A549 (cell line): Measurements from ENCODE around the gene HTRA2. TPM values are rescaled to one million over a fixed set of nuclear protein-coding genes. Genes with fewer than 3 reads are reported as not detected.

ENCODE experiments used
- ATAC-seq, 2 experiments: fragments of 200-7000 bp in 1 of 2; fragments of >200 bp in 1 of 2; cut with Nextera tagmentation in 1 of 2; cut with Tn5 transposase in 1 of 2; 3 replicates each; pipeline versions ENCODE4 v1.8.0 to v1.9.1; 2018 to 2020; ENCODE audit warnings: mild to moderate bottlenecking in 1 of 2, moderate library complexity in 1 of 2
- CTCF ChIA-PET: fragments of 300-600 bp; sonication (Branson Sonifier 250); formaldehyde crosslinking; extraction: SDS; loops from one replicate; lab custom pipeline; 2021; ENCODE audit warnings: antibody characterized with exemption, inconsistent platforms; lab: Yijun Ruan, JAX
- POLR2A ChIA-PET: fragments of 350-600 bp; formaldehyde crosslinking; extraction: SDS; loops from one replicate; lab custom pipeline; 2021; ENCODE audit warnings: antibody characterized with exemption, inconsistent platforms; lab: Yijun Ruan, JAX
- DNase-seq, 2 experiments: peaks; one replicate each; pipeline versions ENCODE4 v3.0.0 to v3.0.0-alpha.2; 2011 to 2016; ENCODE audit warnings: low read depth in 1 of 2, low spot score in 1 of 2
- FAIRE-seq: peaks from 2 replicates; lab custom pipeline; 2011; peaks lifted over from hg19 to GRCh38; lab: Jason Lieb, UNC
- H3K27ac ChIP-seq, 2 experiments: fragments of >200 bp; sonication (Bioruptor Twin); formaldehyde crosslinking; 3 replicates each; pipeline ENCODE4 v1.5.1; 2016 to 2017
- H3K4me1 ChIP-seq: fragments of >200 bp; sonication (Bioruptor Twin); formaldehyde crosslinking; 3 replicates; pipeline ENCODE4 v1.6.1; 2016
- H3K4me2 ChIP-seq: fragments of >200 bp; sonication (Bioruptor Twin); formaldehyde crosslinking; 3 replicates; pipeline ENCODE4 v1.6.1; 2016
- H3K4me3 ChIP-seq: fragments of >200 bp; sonication (Bioruptor Twin); formaldehyde crosslinking; 3 replicates; pipeline ENCODE4 v1.5.1; 2016
- H3K9me3 ChIP-seq: fragments of >200 bp; sonication (Bioruptor Twin); formaldehyde crosslinking; 3 replicates; pipeline ENCODE4 v1.6.1; 2016
- ATOH8 ChIP-seq: fragments of 250-450 bp; sonication (Bioruptor Pico); IDR thresholded peaks from 2 replicates; pipeline ENCODE4 v1.5.0; 2020; ENCODE audit warnings: low read depth, mild to moderate bottlenecking, moderate library complexity
- BCL3 ChIP-seq: fragments of >200 bp; sonication (Bioruptor Twin); formaldehyde crosslinking; IDR thresholded peaks from 3 replicates; pipeline ENCODE4 v1.6.1; 2016
- BHLHE40 ChIP-seq: IDR thresholded peaks from 2 replicates; pipeline ENCODE4 v1.6.1; 2012; ENCODE audit warnings: low read depth, low read length, inconsistent platforms
- CBX2 ChIP-seq: fragments of 200-600 bp; sonication (generic); IDR thresholded peaks from 2 replicates; pipeline ENCODE4 v1.6.1; 2016; ENCODE audit warnings: low read depth, mild to moderate bottlenecking, borderline replicate concordance
- CHD2 ChIP-seq: fragments of 150-350 bp; IDR thresholded peaks from 2 replicates; pipeline ENCODE4 v1.6.1; 2014; ENCODE audit warnings: low read length; ENCODE audit not compliant: partially characterized antibody
- CHD4 ChIP-seq: fragments of 200-600 bp; sonication (generic); IDR thresholded peaks from 2 replicates; pipeline ENCODE4 v1.6.1; 2016; ENCODE audit warnings: antibody characterized with exemption, mild to moderate bottlenecking, borderline replicate concordance
- CTCF ChIP-seq: fragments of >200 bp; sonication (Bioruptor Twin); formaldehyde crosslinking; IDR thresholded peaks from 3 replicates; pipeline ENCODE4 v1.5.1; 2016
- ELK1 ChIP-seq: fragments of 150-350 bp; IDR thresholded peaks from 2 replicates; pipeline ENCODE4 v1.6.1; 2014; ENCODE audit warnings: low read depth, mild to moderate bottlenecking, low read length
- ESRRA ChIP-seq: fragments of 150-350 bp; IDR thresholded peaks from 2 replicates; pipeline ENCODE4 v1.6.1; 2014; ENCODE audit warnings: mild to moderate bottlenecking, low read length, borderline replicate concordance
- FOSL2 ChIP-seq, 2 experiments: fragments of 450-650 bp in 1 of 2; fragments of >200 bp in 1 of 2; sonication (Bioruptor Twin) in 1 of 2; formaldehyde crosslinking; IDR thresholded peaks; 2 replicates each; pipeline versions ENCODE4 v1.5.0 to v1.6.1; 2016 to 2020; ENCODE audit warnings: mild to moderate bottlenecking in 1 of 2, moderate library complexity in 1 of 2
- HES2 ChIP-seq: fragments of >200 bp; sonication (Bioruptor Twin); formaldehyde crosslinking; IDR thresholded peaks from 2 replicates; pipeline ENCODE4 v1.6.1; 2016
- HOXA7 ChIP-seq: fragments of 250-450 bp; sonication (Bioruptor Pico); IDR thresholded peaks from 2 replicates; pipeline ENCODE4 v1.5.0; 2020; ENCODE audit warnings: mild to moderate bottlenecking, moderate library complexity
- HOXB13 ChIP-seq: fragments of 250-450 bp; sonication (Bioruptor Pico); IDR thresholded peaks from 2 replicates; pipeline ENCODE4 v1.5.0; 2020; ENCODE audit warnings: low read depth, mild to moderate bottlenecking, moderate library complexity
- JUN ChIP-seq, 2 experiments: fragments of >200 bp; sonication (Bioruptor Twin); formaldehyde crosslinking; IDR thresholded peaks; 2 replicates in 1 of 2; 3 replicates in 1 of 2; pipeline ENCODE4 v1.6.1; 2016 to 2017
- KDM5A ChIP-seq: fragments of 200-600 bp; sonication (generic); IDR thresholded peaks from 2 replicates; pipeline ENCODE4 v1.6.1; 2016; ENCODE audit warnings: antibody characterized with exemption, mild to moderate bottlenecking
- MAFK ChIP-seq: fragments of 450-650 bp; IDR thresholded peaks from 2 replicates; pipeline ENCODE4 v1.6.1; 2014; ENCODE audit not compliant: partially characterized antibody
- MAX ChIP-seq: IDR thresholded peaks from 2 replicates; pipeline ENCODE4 v1.6.1; 2012
- PHF8 ChIP-seq: fragments of 200-600 bp; sonication (generic); IDR thresholded peaks from 2 replicates; pipeline ENCODE4 v1.6.1; 2016; ENCODE audit warnings: low read depth, mild to moderate bottlenecking, antibody characterized with exemption, moderate library complexity, borderline replicate concordance
- RARB ChIP-seq: fragments of 250-450 bp; sonication (Bioruptor Pico); IDR thresholded peaks from 2 replicates; pipeline ENCODE4 v1.8.0; 2021; ENCODE audit warnings: mild to moderate bottlenecking, moderate library complexity
- TFCP2L1 ChIP-seq: fragments of 250-450 bp; sonication (Bioruptor Pico); IDR thresholded peaks from 2 replicates; pipeline ENCODE4 v1.5.0; 2021; ENCODE audit warnings: mild to moderate bottlenecking
- USF2 ChIP-seq: fragments of 450-650 bp; IDR thresholded peaks from 2 replicates; pipeline ENCODE4 v1.6.1; 2014; ENCODE audit warnings: antibody characterized with exemption
- ZC3H11A ChIP-seq: fragments of 450-650 bp; IDR thresholded peaks from 2 replicates; pipeline ENCODE4 v1.6.1; 2014; ENCODE audit warnings: antibody characterized with exemption, mild to moderate bottlenecking
- ZNF302 ChIP-seq: fragments of 250-450 bp; sonication (Bioruptor Pico); IDR thresholded peaks from 2 replicates; pipeline ENCODE4 v1.9.0; 2021; ENCODE audit warnings: inconsistent platforms, mild to moderate bottlenecking, moderate library complexity
- WGBS: methylation state at CpG from one replicate; pipeline ENCODE4 v1.1.6; 2017; ENCODE audit errors: missing lambda C conversion rate; 5-methylcytosine and 5-hydroxymethylcytosine counted together
- polyA plus RNA-seq, 4 experiments: library from polyadenylated mRNA; depleted of rRNA in 3 of 4; stranded (reverse); fragments of >200 nt; fragmentation: RNase III in 1 of 4; extraction: RNeasy Plus Mini Kit Qiagen cat#74134 plus additional on column Dnase treatment in 1 of 4; gene quantifications; 2 replicates in 3 of 4; 3 replicates in 1 of 4; pipeline ENCODE4 v1.2.3, GENCODE V29; 2011 to 2017

Gene HTRA2
- polyA plus RNA-seq, 2 of the 4 experiments (the other 2 are of a cell fraction) = 28.7 to 36.5 TPM

- ChIA-PET CTCF (interaction anchor here (1.2 to 17.2 kb wide), 4 partner anchors 8 to 94 kb away, joined by 3 to 181 read pairs (median 6); partner anchors contain the start of genes CCDC142 and TTC31), POLR2A (no interaction called here)
- DNase-seq = no peak
- no peak for TF ChIP-seq CHD4
- TF ChIP-seq CTCF = no peak
- TF ChIP-seq HOXA7 (CRISPR knock-in tag) = no peak
- no peak for TF ChIP-seq ATOH8 (CRISPR knock-in tag)
- TF ChIP-seq FOSL2 (IDR thresholded peaks at IDR 0.05) = no peak
- no peak for TF ChIP-seq FOSL2 (CRISPR knock-in tag; IDR thresholded peaks at IDR 0.05)
- TF ChIP-seq HOXB13 (CRISPR knock-in tag) = no peak
- no peak for TF ChIP-seq USF2
- TF ChIP-seq ZC3H11A = no peak
- TF ChIP-seq HES2 = no peak
- no peak for TF ChIP-seq TFCP2L1 (CRISPR knock-in tag)
- no peak for TF ChIP-seq PHF8
- TF ChIP-seq JUN (IDR thresholded peaks at IDR 0.05) = no peak
- TF ChIP-seq KDM5A = no peak
- no peak overlapping the region for H3K27ac ChIP-seq
- H3K4me1 ChIP-seq = no peaks in the 10 kb centered on the region
- H3K9me3 ChIP-seq = no peaks in the 10 kb centered on the region
- no peak for ATAC-seq
- 51% methylated on average over 2 of the region's 2 CpGs for WGBS
- no peak overlapping the region for H3K4me2 ChIP-seq
- no peak overlapping the region for H3K4me3 ChIP-seq
- FAIRE-seq = no peak
These were observed 47.7 kb downstream of the HTRA2 start for GRCh38 chr2:74577448-74577847.

- POLR2A ChIA-PET = no interaction called here
- CTCF ChIA-PET = interaction anchor here (0.6 to 17.2 kb wide), 4 partner anchors 7 to 112 kb away, joined by 3 to 181 read pairs (median 4); no protein-coding TSS in a partner anchor
- ATAC-seq (no peak), DNase-seq (no peak), FAIRE-seq (no peak)
- Histone ChIP-seq H3K9me3 (no peaks in the 10 kb centered on the region), H3K4me2 (no peak overlapping the region), H3K4me3 (no peak overlapping the region), H3K4me1 (peaks cover 3% of the 10 kb centered on the region), H3K27ac (no peak overlapping the region)
- 82% methylated on average over 3 of the region's 3 CpGs for WGBS
- TF ChIP-seq ELK1 (no peak), HES2 (no peak), BCL3 (no peak), ZNF302 (CRISPR knock-in tag) (no peak), BHLHE40 (no peak), TFCP2L1 (CRISPR knock-in tag) (no peak), CHD4 (no peak), ESRRA (no peak), USF2 (no peak), HOXA7 (CRISPR knock-in tag) (no peak), CHD2 (no peak), CBX2 (no peak), MAX (no peak), MAFK (no peak), CTCF (no peak), RARB (CRISPR knock-in tag) (no peak)
These were observed 48.7 kb downstream of the HTRA2 start for GRCh38 chr2:74578408-74578807.
